ENCODE data around the gene ACBD6.

The ACBD6 gene

GRCh38 chr1:180370188-180370587, 132.2 kb downstream of the ACBD6 start:
- TF ChIP-seq, protein P1, sequence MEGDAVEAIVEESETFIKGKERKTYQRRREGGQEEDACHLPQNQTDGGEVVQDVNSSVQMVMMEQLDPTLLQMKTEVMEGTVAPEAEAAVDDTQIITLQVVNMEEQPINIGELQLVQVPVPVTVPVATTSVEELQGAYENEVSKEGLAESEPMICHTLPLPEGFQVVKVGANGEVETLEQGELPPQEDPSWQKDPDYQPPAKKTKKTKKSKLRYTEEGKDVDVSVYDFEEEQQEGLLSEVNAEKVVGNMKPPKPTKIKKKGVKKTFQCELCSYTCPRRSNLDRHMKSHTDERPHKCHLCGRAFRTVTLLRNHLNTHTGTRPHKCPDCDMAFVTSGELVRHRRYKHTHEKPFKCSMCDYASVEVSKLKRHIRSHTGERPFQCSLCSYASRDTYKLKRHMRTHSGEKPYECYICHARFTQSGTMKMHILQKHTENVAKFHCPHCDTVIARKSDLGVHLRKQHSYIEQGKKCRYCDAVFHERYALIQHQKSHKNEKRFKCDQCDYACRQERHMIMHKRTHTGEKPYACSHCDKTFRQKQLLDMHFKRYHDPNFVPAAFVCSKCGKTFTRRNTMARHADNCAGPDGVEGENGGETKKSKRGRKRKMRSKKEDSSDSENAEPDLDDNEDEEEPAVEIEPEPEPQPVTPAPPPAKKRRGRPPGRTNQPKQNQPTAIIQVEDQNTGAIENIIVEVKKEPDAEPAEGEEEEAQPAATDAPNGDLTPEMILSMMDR (IDR thresholded peaks at IDR 0.05; ENCODE audit: low read depth, low read length) = no peak

DNA sequence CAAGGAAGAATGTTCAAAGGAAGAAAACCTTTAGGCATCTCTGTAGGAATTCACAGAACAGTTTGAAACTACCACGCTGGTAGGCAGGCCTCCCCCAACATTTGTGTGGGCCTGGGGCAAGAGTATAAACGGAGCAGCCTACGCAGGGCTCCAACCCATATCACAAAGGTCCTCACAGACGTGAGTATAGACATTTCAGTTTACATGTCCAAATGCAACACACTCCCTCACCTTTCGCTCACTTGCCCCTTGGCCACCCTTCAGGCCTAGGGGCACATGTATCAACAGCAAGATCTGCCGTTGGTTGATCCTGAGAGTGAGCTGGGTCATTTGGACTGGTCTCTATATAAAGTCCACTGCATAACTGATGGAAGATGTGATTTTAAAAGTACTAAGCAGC, 133.3 kb downstream of the ACBD6 start:
- H3K4me3 ChIP-seq (ENCODE audit: low read depth, low read length) = no peak overlapping the region
- TF ChIP-seq, protein P1 (IDR thresholded peaks at IDR 0.05; ENCODE audit: low read depth, low read length) = no peak

More at GRCh38 chr1:180370188-180370587, 132.2 kb downstream of the ACBD6 start:
- no peak overlapping the region for H3K4me3 ChIP-seq (ENCODE audit: low read depth, low read length)

DNA sequence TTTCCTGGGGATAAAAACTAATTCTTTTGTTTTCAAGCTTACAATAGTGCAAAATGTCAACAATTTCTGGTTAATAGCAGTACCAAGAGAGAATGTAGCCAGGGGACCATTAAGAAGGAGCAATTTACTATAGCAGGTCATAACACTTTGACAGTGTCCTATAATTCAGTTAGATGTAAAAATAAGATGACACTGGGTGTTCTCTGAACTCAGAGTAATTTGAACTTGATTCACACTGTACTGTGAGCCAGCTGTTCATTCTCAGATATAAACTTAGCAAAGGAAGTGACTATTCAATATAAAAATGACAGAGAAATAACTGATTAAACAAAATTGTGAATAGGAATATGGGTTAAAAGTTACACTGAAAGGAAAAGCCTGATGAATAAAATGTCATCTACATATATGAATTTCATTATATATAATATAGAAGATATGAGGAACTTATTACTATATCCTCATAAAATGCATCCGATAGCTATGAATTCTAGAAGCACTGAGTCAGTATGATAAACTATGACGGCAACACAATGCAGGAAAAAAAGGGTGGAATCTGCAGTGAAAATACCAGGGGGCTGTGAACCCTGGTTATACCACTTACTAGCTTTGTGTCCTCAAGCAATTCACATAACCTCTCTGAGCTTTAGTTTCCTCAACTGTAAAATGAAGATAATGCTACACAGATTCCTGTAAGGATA, 135.9 kb downstream of the ACBD6 start:
- TF ChIP-seq, protein P1 (IDR thresholded peaks at IDR 0.05; ENCODE audit: low read depth, low read length) = no peak
- H3K4me3 ChIP-seq (ENCODE audit: low read depth, low read length) = no peak overlapping the region

DNA sequence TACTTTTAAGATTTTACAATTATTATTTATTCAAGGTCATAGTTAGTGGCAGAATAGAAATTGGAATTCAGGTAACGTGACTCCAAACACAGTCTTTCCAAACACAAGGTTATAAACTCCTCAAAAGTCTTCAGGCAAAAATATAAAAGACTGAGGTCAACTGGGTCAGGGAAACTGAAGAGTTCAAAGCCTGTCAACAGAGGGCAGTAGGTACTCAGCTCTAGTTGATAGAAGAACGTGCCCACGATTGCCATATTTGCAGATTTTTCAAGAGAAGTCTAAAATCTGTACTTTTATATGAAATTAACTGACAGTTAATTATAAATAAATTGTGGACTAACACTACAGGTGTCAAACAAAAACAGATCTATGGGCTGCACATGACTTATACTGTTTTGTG, 137.3 kb downstream of the ACBD6 start:
- TF ChIP-seq, protein P1 (IDR thresholded peaks at IDR 0.05; ENCODE audit: low read depth, low read length) = no peak
- H3K4me3 ChIP-seq (ENCODE audit: low read depth, low read length) = no peak overlapping the region

GRCh38 chr1:180363246-180363995, 139.0 kb downstream of the ACBD6 start:
- H3K4me3 ChIP-seq (ENCODE audit: low read depth, low read length) = no peak overlapping the region
- TF ChIP-seq, protein P1 (IDR thresholded peaks at IDR 0.05; ENCODE audit: low read depth, low read length) = no peak

DNA sequence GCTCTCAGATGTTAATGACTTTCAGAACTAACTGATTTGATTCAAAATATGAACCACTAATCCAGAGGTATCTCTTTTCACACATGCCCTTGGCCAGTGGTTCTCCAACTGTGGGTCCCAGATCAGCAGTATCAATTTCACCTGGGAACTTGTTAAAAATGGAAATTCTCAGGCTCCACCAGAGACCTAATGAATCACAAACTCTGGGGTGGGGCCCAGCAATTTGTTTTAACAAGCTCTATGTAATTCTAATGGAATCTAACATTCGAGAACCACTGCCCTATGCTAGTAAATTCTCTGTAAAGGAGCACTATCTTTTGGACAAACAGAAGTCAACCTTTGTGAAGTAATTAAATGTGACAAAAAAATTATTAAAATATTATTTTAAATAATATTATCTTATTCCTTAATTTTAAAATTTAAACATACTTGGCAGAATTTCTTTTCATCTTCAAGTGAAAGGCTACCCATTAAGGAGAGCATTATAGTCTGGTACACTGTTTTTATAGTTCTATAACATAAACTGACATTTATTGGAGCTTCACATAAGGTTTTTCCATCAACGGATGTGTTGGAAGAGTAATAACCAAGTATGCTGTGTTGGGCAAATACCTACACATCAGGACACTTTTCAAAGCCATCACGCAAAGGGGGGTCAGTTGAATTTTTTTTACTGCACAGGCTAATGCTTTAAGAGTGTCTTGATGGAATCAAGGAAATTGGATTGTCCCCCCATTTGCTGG, 141.9 kb downstream of the ACBD6 start:
- TF ChIP-seq, protein P1 (IDR thresholded peaks at IDR 0.05; ENCODE audit: low read depth, low read length) = no peak
- H3K4me3 ChIP-seq (ENCODE audit: low read depth, low read length) = no peak overlapping the region
